Left colon (tissue), 2 donors: Measurements from ENCODE around the gene COMMD1. TPM values are rescaled to one million over a fixed set of nuclear protein-coding genes. Genes with fewer than 3 reads are reported as not detected.

ENCODE experiments used
- total RNA-seq, 2 donors: library from RNA; stranded (reverse); fragmentation: NEBNext Ultra II Directional; extraction: Animal tissue kit (Norgen Biotek cat#: 25700); gene quantifications; one replicate each; pipeline ENCODE4 v1.2.1, GENCODE V29; 2021
- donor health status: DM: no; HTN: no; CAD: no.
- donor health status: DM: yes; HTN: yes; CAD: no.

Gene COMMD1
- total RNA-seq, 2 donors from 2014 or later: 25.0 to 29.4 TPM

Other genes with a start within 250 kb of the COMMD1 start
- 1 to 10 TPM in 1 of 2 donors, under 1 TPM in 1; 0.73 to 1.2 TPM for gene FAM161A, start 51.6 kb upstream of the COMMD1 start, total RNA-seq
- 10 to 100 TPM; 62.9 to 69.6 TPM for gene CCT4, start 17.0 kb upstream of the COMMD1 start, total RNA-seq